COLO829 (cell line): ENCODE results near the gene TBXAS1.

ENCODE experiments used
- DNase-seq: peaks from one replicate; pipeline ENCODE4 v3.0.0; 2012; ENCODE audit warnings: low spot score

Gene TBXAS1

GRCh38 chr7:140000666-140001268, 171.7 kb downstream of the TBXAS1 start:
- no peak for DNase-seq

GRCh38 chr7:140003913-140004382, 174.9 kb downstream of the TBXAS1 start:
- peak; percentile 80 for DNase-seq

DNA sequence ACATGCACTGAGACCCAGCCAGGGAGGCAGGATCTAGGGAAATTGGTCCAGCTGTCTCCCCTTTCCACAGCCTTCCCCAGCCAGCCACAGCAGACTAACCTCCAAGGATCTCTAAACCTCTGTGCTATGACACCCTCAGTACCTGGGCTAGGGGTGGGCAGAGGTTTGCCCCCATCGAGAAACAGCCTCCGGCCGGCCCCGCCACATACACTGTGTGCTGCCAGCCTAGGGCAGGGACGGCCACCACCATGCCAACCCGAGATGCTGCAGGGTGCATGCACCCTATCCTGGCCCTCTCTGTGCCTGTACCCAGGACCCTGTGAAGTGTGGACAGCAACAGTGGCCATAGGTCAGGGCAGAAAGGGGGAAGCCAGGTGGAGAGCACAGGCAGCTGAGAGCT, 175.6 kb downstream of the TBXAS1 start:
- DNase-seq, result no peak

- no peak for DNase-seq
Observed at GRCh38 chr7:140005341-140005740, 176.3 kb downstream of the TBXAS1 start.

DNA sequence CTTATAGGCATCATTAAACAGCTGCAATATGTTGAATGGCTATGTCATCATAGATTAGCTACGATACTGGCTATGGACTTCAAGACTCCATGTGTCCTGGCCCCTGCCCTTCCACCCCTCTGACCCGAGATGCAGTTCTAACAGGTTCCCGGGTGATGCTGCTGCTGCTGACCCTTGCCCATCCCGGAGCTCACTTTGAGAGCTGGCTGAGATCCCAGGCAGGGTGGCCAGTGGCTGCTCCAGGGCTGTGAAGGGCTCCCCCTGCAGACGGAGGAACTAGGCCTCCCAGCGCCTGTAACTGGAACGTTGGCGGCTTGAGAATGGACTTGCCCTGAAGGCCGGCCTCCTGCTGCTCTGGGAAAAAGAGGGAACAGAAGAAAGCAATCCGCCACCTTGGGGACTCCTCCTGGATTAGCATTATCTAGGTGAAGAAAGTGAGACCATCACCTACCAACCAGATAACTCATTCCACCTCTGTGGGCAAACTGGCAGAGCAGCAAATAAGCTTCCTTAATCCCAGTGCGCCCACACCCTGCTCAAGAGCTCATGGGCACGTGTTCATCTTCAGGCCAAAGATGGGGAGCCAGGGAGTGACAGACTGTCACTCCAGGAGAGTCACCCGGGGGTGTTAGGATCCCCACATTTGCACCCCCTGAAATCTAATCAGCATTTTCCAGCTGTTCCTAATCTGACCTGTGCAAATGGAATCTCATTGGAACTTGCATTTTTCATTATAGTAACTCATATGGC, 176.9 kb downstream of the TBXAS1 start:
- DNase-seq, result peak; percentile 63

- DNase-seq, result no peak
Observed at GRCh38 chr7:140006600-140006999, 177.5 kb downstream of the TBXAS1 start.

DNA sequence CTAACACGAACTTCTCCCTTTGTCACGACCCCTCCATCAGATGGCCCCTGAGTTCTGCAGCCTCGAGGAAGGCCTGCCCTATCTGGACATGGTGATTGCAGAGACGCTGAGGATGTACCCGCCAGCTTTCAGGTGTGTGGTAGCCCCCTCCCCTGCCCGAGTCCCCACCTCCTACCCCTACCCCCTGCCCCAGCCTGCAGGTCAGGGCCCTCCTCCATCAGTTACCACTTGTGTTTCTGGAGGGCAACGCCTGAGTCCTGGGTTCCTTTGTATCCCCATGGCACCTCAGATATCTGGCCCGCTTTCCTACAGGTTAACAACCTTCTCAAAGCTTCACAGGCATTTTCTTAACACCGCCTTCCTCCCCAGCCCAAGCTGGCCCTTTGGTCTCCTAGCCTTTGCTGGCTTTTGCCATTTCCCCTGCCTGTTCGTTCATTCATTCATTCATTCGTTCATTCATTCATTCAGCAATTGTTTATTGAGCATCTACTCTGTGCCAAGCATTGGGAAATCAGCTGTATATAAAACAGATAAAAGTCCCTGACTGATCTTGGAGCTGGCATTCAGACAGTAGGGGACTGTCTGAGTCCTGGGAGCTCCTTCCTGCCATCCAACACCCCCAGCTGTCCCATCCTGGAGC, 178.1 kb downstream of the TBXAS1 start:
- no peak for DNase-seq

DNA sequence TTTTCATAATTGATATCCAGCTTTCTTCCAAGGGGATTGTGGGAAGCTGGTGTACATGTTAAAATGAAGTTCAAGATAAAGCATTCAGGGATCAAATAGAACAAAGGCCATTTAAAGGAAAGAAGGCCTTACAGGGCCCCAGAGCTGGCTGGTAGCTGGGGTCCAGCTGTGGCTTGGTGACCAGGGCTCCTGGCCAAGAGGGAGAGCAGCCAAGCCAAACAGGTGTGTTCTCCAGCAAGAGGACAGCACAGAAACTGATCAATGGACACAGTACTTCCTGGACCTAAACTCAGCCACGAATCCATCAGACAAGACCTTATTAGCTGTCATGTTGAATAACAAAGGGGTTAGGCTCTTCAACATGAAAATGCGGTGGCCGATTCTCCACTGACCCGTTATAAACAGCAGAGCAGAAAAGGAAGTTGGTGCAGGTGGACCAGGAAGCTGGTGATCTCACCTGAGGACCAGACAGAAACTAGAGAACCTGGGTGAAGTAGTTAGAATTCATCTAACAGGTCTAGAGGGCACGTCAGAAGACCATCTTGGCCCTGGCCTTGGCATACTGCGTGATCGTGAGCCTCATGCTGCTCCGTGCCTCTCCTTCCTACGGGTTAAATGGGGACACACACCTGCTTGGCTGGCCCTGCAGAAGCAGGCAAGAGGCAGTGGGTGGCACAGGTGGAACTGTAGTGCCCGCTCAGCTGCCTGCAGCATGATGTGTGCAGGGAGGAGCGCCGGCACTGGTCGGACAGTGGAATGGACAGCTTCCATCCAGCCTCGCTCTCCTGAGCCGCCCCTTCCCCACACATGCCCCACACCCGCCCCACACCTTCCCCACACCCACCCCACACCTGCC, 179.9 kb downstream of the TBXAS1 start:
- no peak for DNase-seq

DNA sequence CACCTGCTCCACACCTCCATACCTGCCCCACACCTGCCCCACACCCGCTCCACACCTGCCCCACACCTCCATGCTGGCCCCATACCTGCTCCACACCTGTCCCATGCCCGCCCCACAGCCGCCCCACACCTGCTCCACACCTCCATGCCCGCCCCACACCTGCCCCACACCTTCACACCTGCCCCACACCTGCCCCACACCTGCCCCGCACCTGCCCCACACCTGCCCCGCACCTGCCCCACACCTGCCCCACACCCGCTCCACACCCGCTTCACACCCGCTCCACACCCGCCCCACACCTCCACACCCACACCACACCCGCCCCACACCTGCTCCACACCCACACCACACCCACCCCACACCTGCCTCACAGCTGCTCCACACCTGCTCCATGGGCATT, 180.7 kb downstream of the TBXAS1 start:
- no peak for DNase-seq

DNA sequence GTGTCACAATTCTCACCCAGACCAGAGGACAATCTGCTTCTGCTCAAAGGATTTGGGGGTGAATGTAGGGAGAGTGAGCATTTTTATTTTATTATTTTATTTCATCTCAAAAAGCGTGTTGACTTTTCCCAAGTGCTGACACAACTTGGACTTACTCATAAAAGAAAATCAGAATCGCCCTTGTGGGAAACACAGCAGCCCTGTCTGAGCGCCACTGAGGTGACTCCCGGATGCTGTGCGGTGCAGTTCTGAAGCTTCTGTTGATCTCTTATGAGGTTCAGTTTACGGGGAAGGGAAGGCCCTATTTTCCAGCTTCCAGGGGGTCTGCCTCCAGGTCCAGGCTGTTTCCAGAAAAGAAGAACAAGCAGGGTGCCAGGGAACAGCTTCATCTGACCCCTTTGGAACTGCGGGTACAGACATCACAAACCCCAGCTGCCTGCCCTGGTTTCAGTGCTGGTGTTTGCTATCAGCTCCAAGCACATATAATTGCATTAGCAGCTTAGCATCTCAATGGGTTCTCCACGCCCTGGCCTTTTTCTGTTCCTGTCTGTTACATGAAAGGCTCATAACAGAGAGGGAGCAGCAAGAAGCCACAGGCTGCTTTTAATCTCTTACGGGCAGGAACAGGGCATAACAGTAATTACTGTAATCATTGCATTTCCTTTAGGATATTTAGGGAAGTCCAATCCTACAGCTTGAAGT, 181.3 kb downstream of the TBXAS1 start:
- DNase-seq, result no peak

GRCh38 chr7:140013676-140014075, 184.6 kb downstream of the TBXAS1 start:
- DNase-seq, result no peak

- DNase-seq, result no peak
Observed at GRCh38 chr7:140014123-140014522, 185.1 kb downstream of the TBXAS1 start.

DNA sequence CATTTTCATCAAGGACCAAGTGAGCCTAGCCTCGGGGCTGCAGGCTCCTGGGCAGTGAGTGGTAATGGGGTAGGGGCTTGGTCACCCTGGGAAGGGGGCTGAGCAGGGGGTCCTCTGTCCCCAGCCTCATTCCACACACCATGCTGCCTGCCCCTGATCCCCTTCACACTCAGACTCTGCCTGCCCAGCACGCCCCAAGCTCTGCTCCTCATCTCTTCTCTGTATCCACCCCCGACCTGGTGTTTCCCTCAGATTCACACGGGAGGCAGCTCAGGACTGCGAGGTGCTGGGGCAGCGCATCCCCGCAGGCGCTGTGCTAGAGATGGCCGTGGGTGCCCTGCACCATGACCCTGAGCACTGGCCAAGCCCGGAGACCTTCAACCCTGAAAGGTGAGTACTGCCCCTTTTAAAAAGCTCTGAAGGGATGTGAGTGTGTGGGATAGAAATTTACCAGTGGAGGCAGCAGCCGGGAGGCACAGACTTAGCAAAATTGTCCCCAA, 186.5 kb downstream of the TBXAS1 start:
- DNase-seq, result no peak

GRCh38 chr7:140016540-140016939, 187.5 kb downstream of the TBXAS1 start:
- no peak for DNase-seq

- DNase-seq, result no peak
Observed at GRCh38 chr7:140017034-140017433, 188.0 kb downstream of the TBXAS1 start.

DNA sequence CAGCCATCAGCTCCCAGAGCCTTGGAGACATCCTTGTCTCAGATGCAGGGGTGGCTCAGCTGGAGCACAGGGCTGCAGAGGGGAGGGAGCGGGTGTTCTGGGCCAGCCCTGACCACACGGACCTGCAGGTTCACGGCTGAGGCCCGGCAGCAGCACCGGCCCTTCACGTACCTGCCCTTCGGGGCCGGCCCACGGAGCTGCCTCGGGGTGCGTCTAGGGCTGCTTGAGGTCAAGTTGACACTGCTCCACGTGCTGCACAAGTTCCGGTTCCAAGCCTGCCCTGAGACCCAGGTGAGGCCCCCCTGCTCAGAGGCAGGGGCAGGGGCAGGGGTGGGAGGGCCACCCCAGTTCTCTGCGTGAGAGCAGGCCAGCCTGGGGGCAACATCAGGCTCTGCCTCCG, 188.5 kb downstream of the TBXAS1 start:
- no peak for DNase-seq

DNA sequence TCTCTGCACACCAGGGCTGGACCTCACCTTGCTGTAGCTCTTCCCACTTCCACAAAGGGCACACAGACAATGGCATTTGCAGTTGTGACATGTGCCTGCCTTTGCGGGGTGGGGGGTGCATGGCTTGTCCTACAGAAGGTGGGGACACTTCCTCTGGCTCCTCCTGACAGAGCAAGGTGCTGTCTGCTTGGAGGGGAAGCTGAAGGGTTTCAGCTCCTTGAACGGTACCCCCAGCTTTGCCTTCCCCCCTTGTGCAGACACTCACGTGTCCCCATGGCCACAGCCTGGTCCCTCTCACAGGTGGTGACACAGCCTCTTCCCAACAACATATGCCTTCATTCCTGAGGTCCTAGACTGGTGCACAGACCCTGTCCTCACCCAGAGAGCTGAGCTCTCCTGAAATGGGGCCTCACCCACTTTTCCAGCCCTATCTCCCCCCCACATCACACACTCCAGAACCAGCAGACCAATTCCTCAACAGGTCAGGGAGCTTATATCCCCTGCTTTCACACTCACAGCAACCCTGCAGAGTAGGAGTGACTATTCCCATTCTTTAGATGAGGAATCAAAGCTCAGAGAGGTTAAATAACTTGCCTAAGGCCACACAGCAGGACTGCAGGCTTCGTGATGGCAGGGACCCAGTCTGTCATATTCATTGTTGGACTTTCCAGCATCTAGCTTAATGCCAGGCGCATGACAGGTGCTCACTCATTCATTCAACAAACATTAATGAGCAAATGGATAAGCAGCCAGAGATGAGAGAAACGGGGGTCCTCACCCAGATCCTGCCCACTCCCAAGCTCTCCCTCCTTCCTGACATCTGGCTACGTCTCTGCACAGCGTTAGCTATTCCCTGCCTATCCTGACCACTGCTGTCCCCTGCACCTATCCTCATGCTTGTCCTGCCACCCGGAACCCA, 189.3 kb downstream of the TBXAS1 start:
- DNase-seq, result no peak

DNA sequence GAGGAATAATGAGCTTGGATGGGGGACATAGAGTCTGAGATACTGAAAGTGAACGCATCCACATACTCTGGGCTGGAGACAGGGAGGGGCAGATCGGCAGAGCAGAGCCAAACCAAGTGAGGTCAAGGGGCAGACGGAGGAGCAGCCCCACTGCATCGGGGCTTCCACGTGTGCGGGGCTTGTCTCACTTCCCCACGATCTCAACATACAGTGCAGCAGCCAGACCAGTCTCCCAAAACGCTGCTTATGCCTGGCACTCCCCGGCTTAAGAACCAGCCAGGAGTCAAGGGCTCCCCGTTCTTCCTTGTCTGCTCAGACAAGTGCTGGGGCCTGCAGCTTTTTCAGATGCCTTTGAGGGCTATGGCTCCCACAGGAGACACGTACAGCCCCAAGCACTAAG, 190.1 kb downstream of the TBXAS1 start:
- no peak for DNase-seq

GRCh38 chr7:140019606-140020005, 190.5 kb downstream of the TBXAS1 start:
- no peak for DNase-seq

GRCh38 chr7:140021603-140022002, 192.5 kb downstream of the TBXAS1 start:
- DNase-seq, result no peak
